Measurements from ENCODE around the gene SYNGAP1. TPM values are rescaled to one million over a fixed set of nuclear protein-coding genes. Genes with fewer than 3 reads are reported as not detected.

The SYNGAP1 gene
- 3.7 to 9.2 TPM (median 5.1 TPM) in 5 replicates for total RNA-seq (2022; extraction: Qiagen RNA extraction; ENCODE audit: low read depth)

GRCh38 chr6:33419580-33420490 lies at the start of gene SYNGAP1:
Gene SYNGAP1 (plus strand): TSS chr6:33420065. CDS start chr6:33420265, 200 bp downstream.

GRCh38 chr6:33391278-33391921 lies 28.5 kb upstream of the SYNGAP1 start, which contains the start of gene KIFC1:
Gene KIFC1 (plus strand): TSS chr6:33391823. CDS start chr6:33391986, 163 bp downstream.

GRCh38 chr6:33410711-33411631 lies 8.9 kb upstream of the SYNGAP1 start, which contains the start of gene PHF1:
Gene PHF1 (plus strand): TSS chr6:33411014. CDS start chr6:33412264, 1,250 bp downstream.

GRCh38 chr6:33417903-33418689 lies 1.8 kb upstream of the SYNGAP1 start, which contains the start of gene CUTA:
Gene CUTA (minus strand): TSS chr6:33418107. CDS start chr6:33418000, 107 bp downstream.

GRCh38 chr6:33454009-33454946 lies 34.4 kb downstream of the SYNGAP1 start, which contains the start of gene ZBTB9:
Gene ZBTB9 (plus strand): TSS chr6:33454576. CDS start chr6:33455101, 525 bp downstream.

Other genes starting within 250 kb of the SYNGAP1 start
- 0.71 to 1.5 TPM (median 0.79 TPM) in 5 replicates for gene COL11A2, start 227.6 kb upstream of the SYNGAP1 start, total RNA-seq (2022; extraction: Qiagen RNA extraction; ENCODE audit: low read depth)
- gene RXRB, start 219.4 kb upstream of the SYNGAP1 start, total RNA-seq (2022; extraction: Qiagen RNA extraction; ENCODE audit: low read depth) = 14.6 to 23.6 TPM (median 21.7 TPM) in 5 replicates
- gene SLC39A7, start 219.2 kb upstream of the SYNGAP1 start, total RNA-seq (2022; extraction: Qiagen RNA extraction; ENCODE audit: low read depth) = 99.1 to 115 TPM (median 112 TPM) in 5 replicates
- 9.7 to 16.5 TPM (median 14.8 TPM) in 5 replicates for gene HSD17B8, start 215.4 kb upstream of the SYNGAP1 start, total RNA-seq (2022; extraction: Qiagen RNA extraction; ENCODE audit: low read depth)
- gene RING1, start 211.6 kb upstream of the SYNGAP1 start, total RNA-seq (2022; extraction: Qiagen RNA extraction; ENCODE audit: low read depth) = 19.0 to 27.0 TPM (median 24.7 TPM) in 5 replicates
- gene VPS52, start 148.2 kb upstream of the SYNGAP1 start, total RNA-seq (2022; extraction: Qiagen RNA extraction; ENCODE audit: low read depth) = 17.5 to 19.4 TPM (median 18.5 TPM) in 5 replicates
- gene RPS18, start 148.0 kb upstream of the SYNGAP1 start, total RNA-seq (2022; extraction: Qiagen RNA extraction; ENCODE audit: low read depth) = 2,468 to 2,870 TPM (median 2,583 TPM) in 5 replicates
- 0.47 to 1.1 TPM (median 0.66 TPM) in 5 replicates for gene B3GALT4, start 142.9 kb upstream of the SYNGAP1 start, total RNA-seq (2022; extraction: Qiagen RNA extraction; ENCODE audit: low read depth)
- gene WDR46, start 130.8 kb upstream of the SYNGAP1 start, total RNA-seq (2022; extraction: Qiagen RNA extraction; ENCODE audit: low read depth) = 51.7 to 59.6 TPM (median 56.5 TPM) in 5 replicates
- gene PFDN6, start 130.5 kb upstream of the SYNGAP1 start, total RNA-seq (2022; extraction: Qiagen RNA extraction; ENCODE audit: low read depth) = 95.5 to 148 TPM (median 103 TPM) in 5 replicates
- gene RGL2, start 121.1 kb upstream of the SYNGAP1 start, total RNA-seq (2022; extraction: Qiagen RNA extraction; ENCODE audit: low read depth) = 9.4 to 15.3 TPM (median 14.0 TPM) in 5 replicates
- 30.8 to 42.7 TPM (median 36.7 TPM) in 5 replicates for gene TAPBP, start 106.0 kb upstream of the SYNGAP1 start, total RNA-seq (2022; extraction: Qiagen RNA extraction; ENCODE audit: low read depth)
- 2.1 to 5.4 TPM (median 4.1 TPM) in 5 replicates for gene ZBTB22, start 102.3 kb upstream of the SYNGAP1 start, total RNA-seq (2022; extraction: Qiagen RNA extraction; ENCODE audit: low read depth)
- 38.1 to 39.7 TPM (median 38.5 TPM) in 5 replicates for gene DAXX, start 97.1 kb upstream of the SYNGAP1 start, total RNA-seq (2022; extraction: Qiagen RNA extraction; ENCODE audit: low read depth)
- 33.8 to 49.0 TPM (median 44.2 TPM) in 5 replicates for gene KIFC1, start 28.2 kb upstream of the SYNGAP1 start, total RNA-seq (2022; extraction: Qiagen RNA extraction; ENCODE audit: low read depth)
- gene PHF1, start 9.1 kb upstream of the SYNGAP1 start, total RNA-seq (2022; extraction: Qiagen RNA extraction; ENCODE audit: low read depth) = 10.0 to 20.7 TPM (median 17.9 TPM) in 5 replicates
- 139 to 237 TPM (median 202 TPM) in 5 replicates for gene CUTA, start 2.0 kb upstream of the SYNGAP1 start, total RNA-seq (2022; extraction: Qiagen RNA extraction; ENCODE audit: low read depth)
- gene ZBTB9, start 34.5 kb downstream of the SYNGAP1 start, total RNA-seq (2022; extraction: Qiagen RNA extraction; ENCODE audit: low read depth) = 10.2 to 12.0 TPM (median 11.1 TPM) in 5 replicates
- 28.0 to 41.5 TPM (median 40.7 TPM) in 5 replicates for gene BAK1, start 160.2 kb downstream of the SYNGAP1 start, total RNA-seq (2022; extraction: Qiagen RNA extraction; ENCODE audit: low read depth)
- gene ITPR3, start 201.3 kb downstream of the SYNGAP1 start, total RNA-seq (2022; extraction: Qiagen RNA extraction; ENCODE audit: low read depth) = 25.9 to 56.8 TPM (median 47.0 TPM) in 5 replicates

Data from A549 treated with ZK216348 at 1 μM for 4 hours (cell line).